GM12878 (cell line): ENCODE data around the gene STX1B. TPM values are rescaled to one million over a fixed set of nuclear protein-coding genes. Genes with fewer than 3 reads are reported as not detected.

Experiments used
- ATAC-seq: fragments of 200-7000 bp; cut with Tn5 transposase; 3 replicates; pipeline ENCODE4 v1.9.1; 2020; ENCODE audit warnings: mild to moderate bottlenecking, moderate library complexity
- BruUV-seq: library from RNA; stranded (reverse); fragments of 400-500 nt; replicated peaks from 2 replicates; lab custom pipeline; 2021; lab: Mats Ljungman, UMichigan
- CTCF ChIA-PET: fragments of 300-600 bp; sonication (Branson Sonifier 250); formaldehyde crosslinking; extraction: SDS; loops from one replicate; lab custom pipeline; 2021; ENCODE audit warnings: inconsistent platforms; lab: Yijun Ruan, JAX
- POLR2A ChIA-PET: fragments of 350-600 bp; formaldehyde crosslinking; extraction: SDS; loops from one replicate; lab custom pipeline; 2021; ENCODE audit warnings: inconsistent platforms; lab: Charles Lee
- RAD21 ChIA-PET: fragments of 300-600 bp; sonication (Branson Sonifier 250); formaldehyde crosslinking; loops from one replicate; lab custom pipeline; 2023; ENCODE audit warnings: antibody characterized with exemption; ENCODE audit not compliant: unreplicated experiment; lab: Charles Lee
- SMC1A ChIA-PET: fragments of 300-600 bp; sonication (Branson Sonifier 250); formaldehyde crosslinking; loops from one replicate; lab custom pipeline; 2023; ENCODE audit not compliant: unreplicated experiment, uncharacterized antibody; lab: Charles Lee
- DNase-seq: peaks from one replicate; pipeline ENCODE4 v3.0.0-alpha.2; 2011; ENCODE audit warnings: low read depth, low spot score
- FAIRE-seq: peaks from 3 replicates; lab custom pipeline; 2011; peaks lifted over from hg19 to GRCh38; lab: Jason Lieb, UNC
- H2AFZ ChIP-seq: 2 replicates; pipeline ENCODE4 v1.6.0; 2011; ENCODE audit warnings: low read depth, low read length, control low read depth; ENCODE audit not compliant: control insufficient read depth
- H3K27ac ChIP-seq: 2 replicates; pipeline ENCODE4 v1.5.1; 2011; ENCODE audit warnings: control low read depth; ENCODE audit not compliant: control insufficient read depth, insufficient read depth
- H3K27me3 ChIP-seq, 2 experiments: replicated peaks in 1 of 2; 2 replicates each; pipeline versions ENCODE4 v1.6.0 to v1.6.1; 2011; ENCODE audit warnings: low read length in 1 of 2; ENCODE audit not compliant: control insufficient read depth in 2 of 2, insufficient read depth in 2 of 2
- H3K36me3 ChIP-seq, 2 experiments: 2 replicates each; pipeline ENCODE4 v1.5.1; 2011; ENCODE audit warnings: low read length in 1 of 2; ENCODE audit not compliant: control insufficient read depth in 2 of 2, insufficient read depth in 2 of 2
- H3K4me1 ChIP-seq: 2 replicates; pipeline ENCODE4 v1.6.1; 2011; ENCODE audit warnings: mild to moderate bottlenecking, low read length, moderate library complexity, mixed read lengths; ENCODE audit not compliant: control insufficient read depth, insufficient read depth
- H3K4me2 ChIP-seq: 2 replicates; pipeline ENCODE4 v1.6.0; 2011; ENCODE audit warnings: control low read depth; ENCODE audit not compliant: control insufficient read depth, insufficient read depth
- H3K4me3 ChIP-seq: fragments of 200-600 bp; sonication (generic); 2 replicates; pipeline ENCODE4 v1.5.1; 2016
- H3K79me2 ChIP-seq: 2 replicates; pipeline ENCODE4 v1.6.0; 2011; ENCODE audit warnings: low read length; ENCODE audit not compliant: control insufficient read depth, insufficient read depth
- H3K9ac ChIP-seq: 2 replicates; pipeline ENCODE4 v1.8.0; 2011; ENCODE audit warnings: low read length, control low read depth, mixed read lengths; ENCODE audit not compliant: control insufficient read depth, insufficient read depth
- H3K9me3 ChIP-seq: replicated peaks from 3 replicates; pipeline ENCODE4 v1.5.1; 2011; ENCODE audit warnings: mild to moderate bottlenecking, low read length; ENCODE audit not compliant: control insufficient read depth, insufficient read depth
- H4K20me1 ChIP-seq: 2 replicates; pipeline ENCODE4 v1.6.0; 2011; ENCODE audit not compliant: control insufficient read depth, insufficient read depth
- CBX5 ChIP-seq: sonication (generic); IDR thresholded peaks from 2 replicates; pipeline ENCODE4 v1.6.1; 2016; ENCODE audit warnings: low read depth, moderate library complexity, mild to moderate bottlenecking, inconsistent platforms
- CEBPB ChIP-seq, 2 experiments: fragments of 150-350 bp in 1 of 2; IDR thresholded peaks; 2 replicates each; pipeline ENCODE4 v1.6.1; 2012 to 2014; ENCODE audit warnings: low read depth in 2 of 2, low read length in 2 of 2, borderline replicate concordance in 1 of 2, inconsistent platforms in 1 of 2
- GABPA ChIP-seq: IDR thresholded peaks from 2 replicates; pipeline ENCODE4 v1.6.1; 2014; ENCODE audit warnings: antibody characterized with exemption, low read depth, mild to moderate bottlenecking, inconsistent platforms
- HCFC1 ChIP-seq: fragments of 150-350 bp; IDR thresholded peaks from 2 replicates; pipeline ENCODE4 v1.6.1; 2014; ENCODE audit warnings: low read length
- HDAC2 ChIP-seq: fragments of 200-600 bp; sonication (generic); IDR thresholded peaks from 2 replicates; pipeline ENCODE4 v1.6.1; 2017
- IKZF2 ChIP-seq, 2 experiments: fragments of 450-650 bp; IDR thresholded peaks; 2 replicates each; pipeline ENCODE4 v1.6.1; 2017; ENCODE audit warnings: mild to moderate bottlenecking in 2 of 2, moderate library complexity in 2 of 2
- KLF5 ChIP-seq: fragments of 450-650 bp; IDR thresholded peaks from 2 replicates; pipeline ENCODE4 v1.6.1; 2014; ENCODE audit warnings: mild to moderate bottlenecking; ENCODE audit not compliant: partially characterized antibody
- PKNOX1 ChIP-seq: fragments of 450-650 bp; IDR thresholded peaks from 2 replicates; pipeline ENCODE4 v1.6.1; 2016; ENCODE audit warnings: mild to moderate bottlenecking
- RFX5 ChIP-seq: IDR thresholded peaks from 2 replicates; pipeline ENCODE4 v1.6.1; 2011; ENCODE audit warnings: low read depth, low read length, improper control_type of control experiment
- SREBF2 ChIP-seq: IDR thresholded peaks from 2 replicates; pipeline ENCODE4 v1.6.1; 2012; ENCODE audit warnings: mild to moderate bottlenecking, low read length
- WGBS: methylation state at CpG from one replicate; pipeline ENCODE4 v1.1.6; 2016; ENCODE audit warnings: low lambda C conversion rate; ENCODE audit not compliant: insufficient replicate concordance, insufficient coverage; ENCODE audit errors: missing lambda C conversion rate; 5-methylcytosine and 5-hydroxymethylcytosine counted together
- in situ Hi-C: fragments of 300-500 bp; cut with MboI; formaldehyde crosslinking; loops from 9 replicates; pipeline ENCODE4 v1.14.3; 2018; ENCODE audit warnings: mixed read lengths
- intact Hi-C: fragments of 100-400 bp; cut with micrococcal nuclease; formaldehyde crosslinking; loops from one replicate; pipeline ENCODE4 v1.14.2; 2022; ENCODE audit not compliant: unreplicated experiment
- polyA plus RNA-seq, 11 experiments: library from polyadenylated mRNA; depleted of rRNA in 4 of 11; unstranded in 6 of 11; stranded (reverse) in 5 of 11; fragments of >200 nt; fragmentation: Nextera tagmentation in 4 of 11; fragmentation: Illumina TruSeq in 1 of 11; extraction: Ambion mirVana in 4 of 11; extraction: Trizol in 1 of 11; gene quantifications; 1 replicate in 1 of 11; 2 replicates in 10 of 11; pipeline versions ENCODE4 v1.2.1 to v1.2.3, GENCODE V29; 2011 to 2016; ENCODE audit warnings: inconsistent platforms in 2 of 11, missing spikeins in 2 of 11, low read depth in 1 of 11
- total RNA-seq, 4 experiments: library from RNA; depleted of rRNA in 3 of 4; stranded (reverse); fragments of >200 nt in 3 of 4; fragmentation: Illumina TruSeq in 1 of 4; extraction: Trizol in 1 of 4; gene quantifications; 2 replicates each; pipeline versions ENCODE4 v1.2.1 to v1.2.3, GENCODE V29; 2013 to 2021
- TF ChIP-seq, protein P1 (sequence below): IDR thresholded peaks from 2 replicates; pipeline ENCODE4 v1.6.1; 2012; ENCODE audit warnings: low read depth, low read length, improper control_type of control experiment
- TF ChIP-seq, protein P2 (sequence below): fragments of 450-650 bp; IDR thresholded peaks from 2 replicates; pipeline ENCODE4 v1.6.1; 2014; ENCODE audit warnings: mild to moderate bottlenecking
- TF ChIP-seq, protein P3 (sequence below): IDR thresholded peaks from 2 replicates; pipeline ENCODE4 v1.6.1; 2011; ENCODE audit warnings: low read depth, mild to moderate bottlenecking, low read length, moderate library complexity, borderline replicate concordance; ENCODE audit errors: extremely low read depth

The STX1B gene
- total and polyA plus RNA-seq, 10 of the 15 experiments (the other 5 are each of a cell fraction or from before 2014, with no cell fraction given), result 0.22 to 2.5 (median 1.1) TPM

DNA sequence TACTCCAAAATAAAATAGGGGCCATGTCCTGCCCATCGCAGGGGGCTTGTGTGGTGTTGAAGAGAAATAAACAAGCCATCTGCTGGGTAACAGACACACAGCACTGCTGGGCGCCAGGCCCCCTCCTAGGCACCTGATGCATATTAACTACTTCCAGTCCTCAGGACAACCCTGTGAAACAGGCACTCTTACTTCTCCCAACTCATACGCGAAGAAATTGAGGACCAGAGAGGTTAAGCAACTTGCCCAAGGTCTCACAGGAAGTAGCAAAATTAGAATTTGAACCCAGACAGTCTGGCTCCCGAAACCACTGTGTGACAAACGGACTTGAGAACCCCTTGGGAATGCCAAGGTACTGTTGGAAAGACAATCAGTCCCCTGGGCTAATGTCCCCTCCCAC is 2.8 kb downstream of the STX1B start:
- Histone ChIP-seq H3K9me3 (no peaks in the 10 kb centered on the region), H3K4me3 (no peak overlapping the region), H3K9ac (no peak overlapping the region), H3K27me3 (peaks cover 3 to 10% of the 10 kb centered on the region in 2 experiments), H3K36me3 (no peaks in the 10 kb centered on the region), H2AFZ (no peak overlapping the region), H4K20me1 (no peaks in the 10 kb centered on the region), H3K4me1 (no peaks in the 10 kb centered on the region), H3K79me2 (no peaks in the 10 kb centered on the region), H3K27ac (no peak overlapping the region), H3K4me2 (no peak overlapping the region)
- 37% methylated on average over 6 of the region's 6 CpGs for WGBS
- no peak for ATAC-seq
- no peak for TF ChIP-seq CEBPB (IDR thresholded peaks at IDR 0.05; ENCODE audit: borderline replicate concordance in 1 of 2, low read depth in 2 of 2, low read length in 2 of 2)
- no peak for TF ChIP-seq RFX5
- TF ChIP-seq KLF5, result no peak
- TF ChIP-seq HCFC1, result no peak
- TF ChIP-seq IKZF2 (IDR thresholded peaks at IDR 0.05), result no peak
- no peak for TF ChIP-seq SREBF2
- TF ChIP-seq HDAC2, result no peak
- ChIA-PET RAD21 (no interaction called here), POLR2A (no interaction called here), SMC1A (no interaction called here), CTCF (interaction anchor here (1.5 kb wide), 1 partner anchor 22 kb away, joined by 4 read pairs; no protein-coding TSS in a partner anchor)
- in situ Hi-C loops (no loop called here), intact Hi-C loops (no loop called here)
- DNase-seq, result no peak
- no peak for FAIRE-seq
- no TSS peak for BruUV-seq

- ChIA-PET RAD21 (no interaction called here), SMC1A (no interaction called here), POLR2A (no interaction called here), CTCF (interaction anchor here (1.1 kb wide), 1 partner anchor 21 kb away, joined by 4 read pairs; no protein-coding TSS in a partner anchor)
- no peak overlapping the region for H3K4me2 ChIP-seq
- H3K27me3 ChIP-seq, result peaks cover 3 to 10% of the 10 kb centered on the region in 2 experiments
- H3K36me3 ChIP-seq, result no peaks in the 10 kb centered on the region
- in situ Hi-C loops, result no loop called here
- no peak overlapping the region for H3K27ac ChIP-seq
- intact Hi-C loops, result no loop called here
- H3K9me3 ChIP-seq, result no peaks in the 10 kb centered on the region
- no TSS peak for BruUV-seq
- no peaks in the 10 kb centered on the region for H4K20me1 ChIP-seq
- H3K4me3 ChIP-seq, result no peak overlapping the region
- no peaks in the 10 kb centered on the region for H3K79me2 ChIP-seq
- no peak for DNase-seq
- no peak overlapping the region for H3K9ac ChIP-seq
- H2AFZ ChIP-seq, result no peak overlapping the region
- H3K4me1 ChIP-seq, result no peaks in the 10 kb centered on the region
- no peak for FAIRE-seq
- 76% methylated on average over 8 of the region's 8 CpGs for WGBS
- no peak for ATAC-seq
- TF ChIP-seq PKNOX1, result no peak
- TF ChIP-seq GABPA, result no peak
- TF ChIP-seq, protein P1, sequence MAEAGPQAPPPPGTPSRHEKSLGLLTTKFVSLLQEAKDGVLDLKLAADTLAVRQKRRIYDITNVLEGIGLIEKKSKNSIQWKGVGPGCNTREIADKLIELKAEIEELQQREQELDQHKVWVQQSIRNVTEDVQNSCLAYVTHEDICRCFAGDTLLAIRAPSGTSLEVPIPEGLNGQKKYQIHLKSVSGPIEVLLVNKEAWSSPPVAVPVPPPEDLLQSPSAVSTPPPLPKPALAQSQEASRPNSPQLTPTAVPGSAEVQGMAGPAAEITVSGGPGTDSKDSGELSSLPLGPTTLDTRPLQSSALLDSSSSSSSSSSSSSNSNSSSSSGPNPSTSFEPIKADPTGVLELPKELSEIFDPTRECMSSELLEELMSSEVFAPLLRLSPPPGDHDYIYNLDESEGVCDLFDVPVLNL, result no peak
- TF ChIP-seq, protein P2, sequence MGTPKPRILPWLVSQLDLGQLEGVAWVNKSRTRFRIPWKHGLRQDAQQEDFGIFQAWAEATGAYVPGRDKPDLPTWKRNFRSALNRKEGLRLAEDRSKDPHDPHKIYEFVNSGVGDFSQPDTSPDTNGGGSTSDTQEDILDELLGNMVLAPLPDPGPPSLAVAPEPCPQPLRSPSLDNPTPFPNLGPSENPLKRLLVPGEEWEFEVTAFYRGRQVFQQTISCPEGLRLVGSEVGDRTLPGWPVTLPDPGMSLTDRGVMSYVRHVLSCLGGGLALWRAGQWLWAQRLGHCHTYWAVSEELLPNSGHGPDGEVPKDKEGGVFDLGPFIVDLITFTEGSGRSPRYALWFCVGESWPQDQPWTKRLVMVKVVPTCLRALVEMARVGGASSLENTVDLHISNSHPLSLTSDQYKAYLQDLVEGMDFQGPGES, result no peak
- TF ChIP-seq, protein P3, sequence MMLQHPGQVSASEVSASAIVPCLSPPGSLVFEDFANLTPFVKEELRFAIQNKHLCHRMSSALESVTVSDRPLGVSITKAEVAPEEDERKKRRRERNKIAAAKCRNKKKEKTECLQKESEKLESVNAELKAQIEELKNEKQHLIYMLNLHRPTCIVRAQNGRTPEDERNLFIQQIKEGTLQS, result no peak
- TF ChIP-seq CBX5, result no peak
Observed at GRCh38 chr16:31006589-31006988, 3.8 kb downstream of the STX1B start.
